ENCODE results near the gene DHRS7.

- TF ChIP-seq POLR2A (IDR thresholded peaks at IDR 0.05; ENCODE audit: low read length) (no peak), GATA1 (IDR thresholded peaks at IDR 0.05; ENCODE audit: low read depth, low read length) (no peak)
These were observed 25.0 kb upstream of the DHRS7 start for GRCh38 chr14:60189923-60190840.
